Hematopoietic multipotent progenitor cell treated with erythropoietin and hydrocortisone succinate and interleukin-3 and kit ligand, for 15 days (in vitro differentiated cells): ENCODE measurements around the gene ALG12.

ENCODE experiments used
- DNase-seq: peaks from one replicate; pipeline ENCODE4 v3.0.0-alpha.2; 2015; ENCODE audit warnings: low spot score

ALG12 gene

DNA sequence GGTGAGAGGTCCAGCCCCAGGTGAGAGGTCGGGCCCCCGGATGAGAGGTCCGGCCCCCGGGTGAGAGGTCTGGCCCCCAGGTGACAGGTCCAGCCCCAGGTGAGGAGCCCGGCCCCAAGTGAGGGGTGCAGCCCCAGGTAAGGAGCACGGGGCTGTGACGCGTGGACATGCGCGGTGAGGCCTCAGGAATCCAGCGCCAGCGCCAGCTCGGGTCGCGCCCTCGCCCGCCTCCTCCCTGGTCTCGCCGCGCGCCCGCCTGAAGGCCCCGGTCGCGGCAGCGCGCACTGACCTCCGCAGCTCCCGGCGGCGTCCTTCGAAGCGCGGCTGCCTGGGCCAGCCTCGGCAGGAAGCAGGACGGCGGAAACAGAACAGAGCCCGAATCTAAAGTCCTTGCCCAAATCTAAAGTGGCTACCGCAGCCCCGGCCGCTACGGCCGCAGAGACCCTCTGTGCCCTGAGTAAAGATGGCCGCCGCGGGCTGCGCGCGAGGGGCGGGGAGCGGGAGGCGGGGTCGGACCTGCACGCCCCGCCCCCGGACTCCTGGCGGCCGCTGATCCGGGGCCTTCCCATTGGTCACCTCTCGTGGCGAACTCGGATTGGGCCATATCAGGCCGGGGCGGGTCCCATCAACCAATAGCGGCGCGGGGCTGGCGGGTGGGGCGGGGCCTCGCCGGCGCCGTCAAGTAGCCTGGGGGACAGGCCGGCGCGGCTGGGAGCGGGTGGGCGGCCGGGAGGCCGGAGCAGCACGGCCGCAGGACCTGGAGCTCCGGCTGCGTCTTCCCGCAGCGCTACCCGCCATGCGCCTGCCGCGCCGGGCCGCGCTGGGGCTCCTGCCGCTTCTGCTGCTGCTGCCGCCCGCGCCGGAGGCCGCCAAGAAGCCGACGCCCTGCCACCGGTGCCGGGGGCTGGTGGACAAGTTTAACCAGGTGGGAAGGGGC, at the start of gene ALG12, which contains the start of gene CRELD2:
Gene ALG12 (minus strand): TSS at position 465 of the 937 bp plus-strand sequence. CDS start 4,673 bp downstream, outside the sequence.
Gene CRELD2 (plus strand): TSS at position 661 of the 937 bp plus-strand sequence. CDS start 136 bp downstream, at position 797.
- DNase-seq, result peak; percentile 96

DNA sequence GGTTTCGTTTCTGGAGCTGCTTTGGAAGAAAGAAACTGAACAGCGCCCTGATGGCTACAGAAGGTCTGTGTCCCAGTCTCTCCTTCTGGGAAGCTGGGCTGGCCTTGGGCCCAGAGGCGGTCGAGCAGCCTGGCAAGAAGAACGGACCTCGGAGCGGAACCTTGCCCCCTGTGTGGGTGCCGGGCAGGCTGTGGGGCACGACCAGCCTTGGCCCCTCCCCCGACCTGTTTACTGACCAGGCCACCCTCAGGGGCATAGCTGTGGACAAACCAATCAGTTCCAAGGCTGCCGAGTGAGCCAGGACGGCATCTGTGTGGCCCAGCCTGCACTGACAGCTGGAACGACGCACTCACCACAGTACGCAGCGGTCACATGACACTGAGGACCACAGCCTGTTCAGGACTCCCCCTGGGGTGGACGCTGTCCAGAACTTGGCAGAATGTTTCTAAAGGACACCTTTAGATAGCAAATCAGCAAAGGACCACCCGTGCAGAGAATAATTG, 49.5 kb upstream of the ALG12 start:
- no peak for DNase-seq

- DNase-seq, result no peak
Observed at GRCh38 chr22:49966774-49967705, 48.8 kb upstream of the ALG12 start.

- DNase-seq, result no peak
Observed at GRCh38 chr22:49966041-49966773, 48.0 kb upstream of the ALG12 start.

- DNase-seq, result no peak
Observed at GRCh38 chr22:49965091-49966040, 47.1 kb upstream of the ALG12 start.

- no peak for DNase-seq
Observed at GRCh38 chr22:49964136-49965090, 46.2 kb upstream of the ALG12 start.

GRCh38 chr22:49963647-49964026, 45.4 kb upstream of the ALG12 start:
- no peak for DNase-seq

DNA sequence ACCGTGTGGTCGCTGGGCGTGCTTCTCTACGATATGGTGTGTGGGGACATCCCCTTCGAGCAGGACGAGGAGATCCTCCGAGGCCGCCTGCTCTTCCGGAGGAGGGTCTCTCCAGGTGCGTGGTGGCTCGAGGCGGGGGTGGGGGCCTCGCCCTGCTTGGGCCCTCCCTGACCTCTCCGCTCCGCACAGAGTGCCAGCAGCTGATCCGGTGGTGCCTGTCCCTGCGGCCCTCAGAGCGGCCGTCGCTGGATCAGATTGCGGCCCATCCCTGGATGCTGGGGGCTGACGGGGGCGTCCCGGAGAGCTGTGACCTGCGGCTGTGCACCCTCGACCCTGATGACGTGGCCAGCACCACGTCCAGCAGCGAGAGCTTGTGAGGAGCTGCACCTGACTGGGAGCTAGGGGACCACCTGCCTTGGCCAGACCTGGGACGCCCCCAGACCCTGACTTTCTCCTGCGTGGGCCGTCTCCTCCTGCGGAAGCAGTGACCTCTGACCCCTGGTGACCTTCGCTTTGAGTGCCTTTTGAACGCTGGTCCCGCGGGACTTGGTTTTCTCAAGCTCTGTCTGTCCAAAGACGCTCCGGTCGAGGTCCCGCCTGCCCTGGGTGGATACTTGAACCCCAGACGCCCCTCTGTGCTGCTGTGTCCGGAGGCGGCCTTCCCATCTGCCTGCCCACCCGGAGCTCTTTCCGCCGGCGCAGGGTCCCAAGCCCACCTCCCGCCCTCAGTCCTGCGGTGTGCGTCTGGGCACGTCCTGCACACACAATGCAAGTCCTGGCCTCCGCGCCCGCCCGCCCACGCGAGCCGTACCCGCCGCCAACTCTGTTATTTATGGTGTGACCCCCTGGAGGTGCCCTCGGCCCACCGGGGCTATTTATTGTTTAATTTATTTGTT, 44.8 kb upstream of the ALG12 start:
- DNase-seq, result no peak

- DNase-seq, result peak; percentile 8
Observed at GRCh38 chr22:49962012-49962750, 43.9 kb upstream of the ALG12 start.

GRCh38 chr22:49961601-49962011, 43.4 kb upstream of the ALG12 start:
- DNase-seq, result no peak

DNA sequence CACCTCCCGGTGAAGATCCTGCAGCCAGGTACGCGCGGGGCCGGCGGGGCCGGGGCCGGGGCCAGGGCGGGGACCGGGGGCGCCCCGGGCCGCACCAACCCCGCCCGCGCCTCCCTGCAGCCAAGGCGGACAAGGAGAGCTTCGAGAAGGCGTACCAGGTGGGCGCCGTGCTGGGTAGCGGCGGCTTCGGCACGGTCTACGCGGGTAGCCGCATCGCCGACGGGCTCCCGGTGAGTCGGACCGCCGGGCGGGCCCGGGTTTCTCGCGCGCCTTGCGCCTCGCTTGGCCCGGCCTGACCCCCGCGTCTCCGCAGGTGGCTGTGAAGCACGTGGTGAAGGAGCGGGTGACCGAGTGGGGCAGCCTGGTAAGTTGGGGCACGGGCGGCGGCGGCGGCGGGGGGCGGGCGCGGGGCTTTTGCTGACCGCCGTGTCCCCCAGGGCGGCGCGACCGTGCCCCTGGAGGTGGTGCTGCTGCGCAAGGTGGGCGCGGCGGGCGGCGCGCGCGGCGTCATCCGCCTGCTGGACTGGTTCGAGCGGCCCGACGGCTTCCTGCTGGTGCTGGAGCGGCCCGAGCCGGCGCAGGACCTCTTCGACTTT, 42.9 kb upstream of the ALG12 start:
- DNase-seq, result peak; percentile 17

GRCh38 chr22:49960159-49961004, 42.1 kb upstream of the ALG12 start, which contains the start of gene PIM3:
Gene PIM3 (plus strand): TSS chr22:49960772. CDS start chr22:49960948, 176 bp downstream.
- DNase-seq, result peak; percentile 93

GRCh38 chr22:49959782-49960158, 41.5 kb upstream of the ALG12 start:
- DNase-seq, result peak; percentile 7

- DNase-seq, result no peak
Observed at GRCh38 chr22:49958931-49959781, 40.9 kb upstream of the ALG12 start.

DNA sequence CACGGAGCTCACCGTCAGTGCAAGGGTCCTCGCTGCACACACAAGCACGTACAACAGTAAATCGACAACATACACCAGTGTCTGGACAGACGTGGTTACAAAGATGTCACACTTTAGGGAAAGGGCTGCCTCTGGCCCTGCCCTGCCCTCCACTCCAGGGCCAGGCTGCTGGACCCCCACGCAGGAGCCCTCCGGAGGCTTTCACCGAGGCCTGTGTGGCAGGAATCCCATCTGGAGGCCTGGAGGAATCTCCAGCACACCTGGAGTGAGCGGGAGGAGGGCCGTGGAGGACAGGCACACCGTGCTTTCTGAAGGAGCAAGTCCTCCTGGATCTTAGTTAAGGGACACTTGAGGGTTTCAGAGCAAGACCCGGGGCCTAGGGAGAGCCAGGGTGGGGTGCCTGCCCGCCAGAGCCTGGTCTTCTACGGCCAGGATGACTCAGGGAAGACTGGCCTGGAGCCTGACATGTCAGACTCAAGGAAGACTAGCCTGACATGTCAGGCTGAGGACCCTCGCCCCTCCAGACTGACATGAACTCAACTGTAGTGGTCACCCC, 40.2 kb upstream of the ALG12 start:
- no peak for DNase-seq
